GM03348 (cell line): Measurements from ENCODE around the gene SAP30BP.
A peak's percentile ranks its signal among the peaks of the same experiment; 100 is the strongest.

Experiments used
- DNase-seq: peaks from one replicate; pipeline ENCODE4 v3.0.0; 2012; ENCODE audit warnings: low spot score

SAP30BP gene

GRCh38 chr17:75740631-75741077 lies 73.5 kb downstream of the SAP30BP start:
- no peak for DNase-seq

DNA sequence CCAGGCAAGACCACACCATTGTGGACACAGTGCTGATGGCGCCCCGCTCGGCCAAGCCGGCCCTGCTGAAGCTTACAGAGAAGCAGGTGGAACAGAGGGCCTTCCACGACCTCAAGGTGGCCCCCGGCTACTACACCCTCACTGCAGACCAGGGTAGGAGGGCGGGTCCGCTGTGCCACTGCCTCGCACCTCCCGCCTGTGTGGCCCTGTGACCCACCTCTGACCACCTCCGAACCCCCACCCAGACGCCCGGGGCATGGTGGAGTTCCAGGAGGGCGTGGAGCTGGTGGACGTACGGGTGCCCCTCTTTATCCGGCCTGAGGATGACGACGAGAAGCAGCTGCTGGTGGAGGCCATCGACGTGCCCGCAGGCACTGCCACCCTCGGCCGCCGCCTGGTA lies 75.2 kb downstream of the SAP30BP start:
- no peak for DNase-seq

DNA sequence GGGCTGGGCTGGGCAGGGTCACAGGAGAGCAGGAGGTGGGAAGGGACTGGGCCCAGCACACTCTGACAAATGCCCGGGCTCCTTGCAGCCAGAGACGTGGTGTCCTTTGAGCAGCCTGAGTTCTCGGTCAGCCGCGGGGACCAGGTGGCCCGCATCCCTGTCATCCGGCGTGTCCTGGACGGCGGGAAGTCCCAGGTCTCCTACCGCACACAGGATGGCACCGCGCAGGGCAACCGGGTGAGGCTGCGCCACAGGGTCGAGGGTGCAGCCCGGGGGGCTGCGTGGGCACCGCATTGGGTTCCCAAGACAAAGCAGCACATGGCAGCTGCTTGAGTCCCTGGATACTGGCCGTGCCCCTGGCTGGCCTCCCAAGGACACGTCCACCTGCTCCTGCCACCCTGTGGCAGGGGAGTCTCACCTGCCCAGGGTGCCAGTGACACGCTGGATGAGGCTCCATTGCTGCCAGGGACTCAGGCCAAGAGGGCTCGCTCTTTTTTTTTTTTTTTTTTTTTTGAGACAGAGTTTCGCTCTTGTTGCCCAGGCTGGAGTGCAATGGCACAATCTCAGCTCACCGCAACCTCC lies 76.6 kb downstream of the SAP30BP start:
- no peak for DNase-seq

- no peak for DNase-seq
These were observed 81.6 kb downstream of the SAP30BP start for GRCh38 chr17:75748706-75749105.

DNA sequence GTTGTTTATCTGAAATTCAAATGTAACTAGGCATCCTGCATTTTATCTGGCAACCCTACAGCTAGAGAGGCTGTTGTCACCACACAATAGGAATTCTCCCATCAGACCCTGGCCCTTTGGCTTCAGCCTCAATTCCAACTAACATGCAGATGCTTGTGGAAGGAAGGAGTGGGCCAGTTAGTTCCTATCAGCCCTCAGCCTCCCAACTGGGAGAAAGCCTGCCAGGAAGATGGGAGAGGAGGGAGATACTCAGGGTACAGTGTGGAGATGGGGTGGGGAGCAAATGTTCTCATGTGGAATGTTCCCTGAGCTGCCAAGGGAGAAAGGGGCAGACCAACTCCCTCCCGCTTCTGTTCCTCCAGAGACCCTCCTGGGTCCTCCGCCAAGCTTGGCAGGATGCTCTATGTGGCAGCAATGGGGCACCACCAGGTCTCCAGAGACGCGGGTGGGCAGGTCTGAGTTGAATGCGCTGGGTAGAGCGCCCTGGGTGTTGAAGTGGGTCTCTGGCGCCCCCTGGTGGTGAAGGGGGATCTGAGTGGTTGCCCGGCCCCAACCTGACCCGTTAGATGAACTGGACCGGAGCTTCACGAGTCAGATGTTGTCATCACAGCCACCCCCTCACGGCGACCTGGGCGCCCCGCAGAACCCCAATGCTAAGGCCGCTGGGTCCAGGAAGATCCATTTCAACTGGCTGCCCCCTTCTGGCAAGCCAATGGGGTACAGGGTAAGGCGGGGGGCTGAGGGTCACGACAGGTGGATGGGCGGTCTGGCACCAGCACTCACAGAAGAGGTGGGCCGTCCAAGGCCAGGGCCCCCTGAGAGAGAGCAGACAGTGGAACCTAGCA lies 82.6 kb downstream of the SAP30BP start:
- DNase-seq = peak; percentile 93

DNA sequence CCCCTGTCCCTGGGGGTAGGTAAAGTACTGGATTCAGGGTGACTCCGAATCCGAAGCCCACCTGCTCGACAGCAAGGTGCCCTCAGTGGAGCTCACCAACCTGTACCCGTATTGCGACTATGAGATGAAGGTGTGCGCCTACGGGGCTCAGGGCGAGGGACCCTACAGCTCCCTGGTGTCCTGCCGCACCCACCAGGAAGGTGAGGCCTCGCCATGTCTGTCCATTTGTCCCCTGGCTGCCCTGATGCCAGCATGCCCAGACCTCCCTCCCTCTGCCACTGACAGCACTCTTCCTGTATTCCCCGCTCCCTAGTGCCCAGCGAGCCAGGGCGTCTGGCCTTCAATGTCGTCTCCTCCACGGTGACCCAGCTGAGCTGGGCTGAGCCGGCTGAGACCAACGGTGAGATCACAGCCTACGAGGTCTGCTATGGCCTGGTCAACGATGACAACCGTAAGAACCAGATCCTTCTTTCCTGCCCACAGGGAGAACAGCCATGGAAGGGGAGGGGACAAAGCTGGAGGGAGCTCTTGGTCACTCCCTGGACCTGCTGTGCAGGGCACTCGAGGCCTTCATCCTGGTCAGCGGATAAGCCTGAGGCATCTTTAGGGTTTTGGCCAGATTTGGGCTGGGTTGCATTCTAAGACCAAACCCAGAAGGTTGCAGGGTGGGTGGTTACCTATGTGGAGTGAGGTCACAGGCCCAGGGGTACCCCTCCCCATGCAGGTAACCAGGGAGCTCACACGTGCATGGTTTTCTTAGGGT lies 83.7 kb downstream of the SAP30BP start:
- no peak for DNase-seq

- no peak for DNase-seq
These were observed 84.7 kb downstream of the SAP30BP start for GRCh38 chr17:75751676-75752404.

- no peak for DNase-seq
These were observed 85.2 kb downstream of the SAP30BP start for GRCh38 chr17:75752405-75752709.

DNA sequence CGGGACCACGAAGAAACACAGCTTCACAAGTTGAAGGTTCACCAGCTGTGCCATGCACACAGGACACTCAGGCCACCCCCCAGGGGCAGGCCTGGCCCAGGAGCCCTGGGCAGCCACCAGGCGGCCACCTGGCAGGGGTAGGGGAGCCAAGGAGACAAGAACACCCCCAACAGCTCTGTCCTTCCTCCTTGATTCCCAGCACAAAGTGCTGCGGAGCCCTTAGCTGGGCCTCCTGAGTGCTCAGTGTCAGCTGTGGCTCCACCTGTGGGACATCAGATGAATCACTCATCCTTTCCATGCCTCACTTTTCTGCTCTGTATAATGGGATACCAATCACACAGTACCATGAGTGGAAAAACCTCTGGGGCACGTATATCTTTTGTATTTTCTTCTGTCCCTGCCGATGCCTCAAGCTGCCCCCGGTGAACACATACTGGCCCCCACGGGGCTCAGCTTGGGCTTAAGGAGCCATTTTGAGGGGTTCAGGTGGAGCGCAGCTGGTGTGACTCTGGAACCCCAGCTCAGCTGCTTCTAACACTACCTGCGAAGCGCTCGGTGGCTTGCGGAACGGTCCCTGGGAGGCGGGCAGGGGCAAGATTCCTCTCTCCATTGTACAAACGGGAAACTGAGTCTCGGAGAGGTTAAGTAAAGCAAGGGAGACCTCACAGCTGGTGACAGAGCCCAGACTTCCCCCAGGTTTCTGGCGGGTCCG lies 85.8 kb downstream of the SAP30BP start:
- no peak for DNase-seq

GRCh38 chr17:75753514-75754377 lies 86.6 kb downstream of the SAP30BP start:
- DNase-seq = peak; percentile 94

- DNase-seq = no peak
These were observed 87.5 kb downstream of the SAP30BP start for GRCh38 chr17:75754378-75755204.

- no peak for DNase-seq
These were observed 88.2 kb downstream of the SAP30BP start for GRCh38 chr17:75755205-75755901.

DNA sequence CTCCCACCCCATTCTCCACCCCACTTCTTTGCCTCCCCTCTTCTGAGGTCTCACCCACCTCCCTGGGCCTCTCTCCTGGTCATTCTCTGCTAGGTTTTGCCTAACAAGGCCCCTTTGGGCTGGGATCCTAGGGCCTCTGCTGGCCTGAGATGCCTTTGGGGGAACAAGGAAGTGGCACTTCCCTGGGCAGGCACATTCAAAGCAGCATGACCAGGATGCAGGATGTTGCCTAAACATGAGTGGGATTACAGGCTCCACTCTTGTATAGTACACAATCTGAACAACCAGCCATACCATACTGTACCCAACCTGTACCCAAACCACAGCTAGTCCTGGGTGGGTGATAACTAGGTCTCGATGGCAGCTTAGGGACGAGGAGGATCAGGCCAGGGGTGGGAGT lies 88.9 kb downstream of the SAP30BP start:
- DNase-seq = no peak

DNA sequence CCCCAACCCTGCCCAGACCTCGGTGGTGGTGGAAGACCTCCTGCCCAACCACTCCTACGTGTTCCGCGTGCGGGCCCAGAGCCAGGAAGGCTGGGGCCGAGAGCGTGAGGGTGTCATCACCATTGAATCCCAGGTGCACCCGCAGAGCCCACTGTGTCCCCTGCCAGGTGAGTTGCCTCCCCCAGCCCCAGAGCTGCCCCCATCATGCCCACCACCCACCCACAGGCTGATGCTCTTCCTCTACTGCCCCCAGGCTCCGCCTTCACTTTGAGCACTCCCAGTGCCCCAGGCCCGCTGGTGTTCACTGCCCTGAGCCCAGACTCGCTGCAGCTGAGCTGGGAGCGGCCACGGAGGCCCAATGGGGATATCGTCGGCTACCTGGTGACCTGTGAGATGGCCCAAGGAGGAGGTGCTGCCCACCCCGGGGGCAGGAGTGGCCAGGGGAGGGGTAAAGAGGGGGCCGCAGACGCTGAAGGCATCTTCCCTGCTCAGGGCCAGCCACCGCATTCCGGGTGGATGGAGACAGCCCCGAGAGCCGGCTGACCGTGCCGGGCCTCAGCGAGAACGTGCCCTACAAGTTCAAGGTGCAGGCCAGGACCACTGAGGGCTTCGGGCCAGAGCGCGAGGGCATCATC lies 89.4 kb downstream of the SAP30BP start:
- no peak for DNase-seq

GRCh38 chr17:75757086-75757681 lies 90.0 kb downstream of the SAP30BP start:
- no peak for DNase-seq
